Tongue (tissue), 2 donors: ENCODE data around the gene SUPT20HL1. TPM values are rescaled to one million over a fixed set of nuclear protein-coding genes. Genes with fewer than 3 reads are reported as not detected.

ENCODE experiments used
- DNase-seq: peaks from one replicate; pipeline ENCODE4 v3.0.0-alpha.2; 2015
- total RNA-seq: library from RNA; depleted of rRNA; stranded (reverse); fragments of >200 nt; gene quantifications from one replicate; pipeline ENCODE4 v1.2.3, GENCODE V29; 2014

Gene SUPT20HL1
- total RNA-seq, 1 donor from 2014 or later, result not detected

DNA sequence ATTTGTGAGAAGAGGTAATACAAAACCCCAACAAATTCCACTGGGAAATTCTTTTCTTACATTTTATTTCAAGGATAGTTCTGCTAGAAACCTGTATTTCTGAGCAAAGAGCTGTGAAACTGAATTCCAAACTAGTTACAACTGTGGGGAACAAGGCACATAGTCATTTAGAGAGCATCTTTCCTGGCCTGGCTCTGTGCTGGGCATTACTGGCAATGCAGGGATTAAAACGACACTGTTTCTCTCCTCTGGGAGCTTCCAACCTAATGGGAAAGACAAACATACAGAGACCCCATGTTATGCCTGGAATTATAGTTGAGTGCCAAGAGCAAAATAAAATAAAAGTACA lies 36.5 kb downstream of the SUPT20HL1 start:
- DNase-seq, result peak; percentile 35

DNA sequence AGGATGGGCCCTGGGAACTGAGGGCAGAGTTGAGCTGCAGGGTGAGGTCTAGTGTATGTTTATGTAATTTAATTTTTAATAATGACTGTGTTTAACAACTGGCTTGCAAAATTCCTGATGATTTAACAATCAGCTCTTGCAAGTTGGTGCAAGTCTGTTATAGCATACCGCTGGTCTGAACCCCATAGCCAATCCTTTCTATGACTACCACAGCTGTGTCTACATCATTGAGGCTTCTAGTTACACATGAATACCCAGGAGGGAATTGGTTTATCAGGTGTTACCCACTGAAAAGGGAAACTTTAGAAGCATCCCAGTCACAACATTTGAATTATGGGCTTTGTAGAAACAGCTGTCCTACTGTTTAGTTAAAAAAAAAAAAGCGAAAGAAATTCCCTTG lies 38.3 kb downstream of the SUPT20HL1 start:
- peak; percentile 60 for DNase-seq

DNA sequence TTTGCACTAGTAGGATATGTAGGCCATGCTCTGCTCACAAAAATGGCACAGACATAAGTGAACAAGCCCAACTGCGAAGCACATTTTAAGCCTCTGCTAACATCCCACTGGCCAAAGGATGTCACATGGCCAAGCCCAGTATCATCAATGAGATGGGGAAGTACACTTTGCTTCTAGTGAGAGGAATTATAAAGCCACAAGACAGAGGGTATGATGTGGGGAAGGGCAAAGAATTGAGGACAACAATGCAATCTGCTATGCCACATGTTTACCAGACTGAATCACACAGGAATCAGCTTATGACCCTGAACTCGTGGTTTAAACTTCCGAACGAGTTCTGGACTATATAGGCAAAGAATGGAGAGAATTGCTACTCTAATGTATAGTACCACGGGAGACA lies 39.1 kb downstream of the SUPT20HL1 start:
- DNase-seq, result no peak

- DNase-seq, result no peak
Observed at GRCh38 chrX:24405959-24406358, 45.5 kb downstream of the SUPT20HL1 start.

Other genes starting within 250 kb of the SUPT20HL1 start
- gene ZFX, start 210.9 kb upstream of the SUPT20HL1 start, total RNA-seq, result 158 TPM
- not detected for gene SUPT20HL2, start 46.6 kb upstream of the SUPT20HL1 start, total RNA-seq
- gene PDK3, start 104.6 kb downstream of the SUPT20HL1 start, total RNA-seq, result 22.2 TPM